HepG2 (cell line): ENCODE results near the gene TMED3. TPM values are rescaled to one million over a fixed set of nuclear protein-coding genes. Genes with fewer than 3 reads are reported as not detected.

Experiments
- DNMT1 ChIP-seq: sonication (generic); formaldehyde crosslinking; IDR thresholded peaks from 2 replicates; pipeline ENCODE4 v1.5.1; 2020; ENCODE audit warnings: mild to moderate bottlenecking, missing genetic modification reagents
- DNMT3B ChIP-seq: conservative IDR thresholded peaks from 2 replicates; pipeline ENCODE4 v1.6.1; 2016; ENCODE audit warnings: missing biosample characterization, control low read depth
- ERF ChIP-seq: IDR thresholded peaks from 2 replicates; pipeline ENCODE4 v1.6.1; 2018; ENCODE audit warnings: missing biosample characterization, missing genetic modification reagents
- HOXA7 ChIP-seq: sonication (generic); formaldehyde crosslinking; IDR thresholded peaks from 2 replicates; pipeline ENCODE4 v1.8.1; 2022; ENCODE audit warnings: mild to moderate bottlenecking, missing genetic modification reagents, moderate library complexity
- JUND ChIP-seq: sonication (generic); formaldehyde crosslinking; IDR thresholded peaks from 2 replicates; pipeline ENCODE4 v1.8.0; 2022; ENCODE audit warnings: mild to moderate bottlenecking, missing genetic modification reagents
- PAWR ChIP-seq: sonication (generic); formaldehyde crosslinking; IDR thresholded peaks from 2 replicates; pipeline ENCODE4 v1.4.0; 2020; ENCODE audit warnings: missing genetic modification reagents, mild to moderate bottlenecking, borderline replicate concordance
- TOE1 ChIP-seq: sonication (generic); formaldehyde crosslinking; IDR thresholded peaks from 2 replicates; pipeline ENCODE4 v1.4.0; 2020; ENCODE audit warnings: mild to moderate bottlenecking, missing genetic modification reagents
- TP53 ChIP-seq: sonication (generic); formaldehyde crosslinking; conservative IDR thresholded peaks from 2 replicates; pipeline ENCODE4 v1.4.0; 2020; ENCODE audit warnings: missing genetic modification reagents
- ZNF101 ChIP-seq: sonication (generic); formaldehyde crosslinking; IDR thresholded peaks from 2 replicates; pipeline ENCODE4 v1.4.0; 2020; ENCODE audit warnings: mild to moderate bottlenecking, low read depth, missing genetic modification reagents, borderline replicate concordance
- ZNF12 ChIP-seq: sonication (generic); formaldehyde crosslinking; IDR thresholded peaks from 2 replicates; pipeline ENCODE4 v1.5.0; 2020; ENCODE audit warnings: missing genetic modification reagents
- ZNF543 ChIP-seq: sonication (generic); formaldehyde crosslinking; IDR thresholded peaks from 2 replicates; pipeline ENCODE4 v1.4.0; 2020; ENCODE audit warnings: mild to moderate bottlenecking, missing genetic modification reagents
- ZNF839 ChIP-seq: sonication (generic); formaldehyde crosslinking; IDR thresholded peaks from 2 replicates; pipeline ENCODE4 v1.4.0; 2020; ENCODE audit warnings: missing genetic modification reagents, mild to moderate bottlenecking, borderline replicate concordance
- ZZZ3 ChIP-seq: sonication (generic); formaldehyde crosslinking; IDR thresholded peaks from 2 replicates; pipeline ENCODE4 v1.4.0; 2020; ENCODE audit warnings: missing genetic modification reagents, mild to moderate bottlenecking, borderline replicate concordance
- polyA plus RNA-seq, 8 experiments: library from polyadenylated mRNA; depleted of rRNA in 3 of 8; stranded (reverse) in 7 of 8; unstranded in 1 of 8; fragments of >200 nt; fragmentation: Illumina TruSeq in 4 of 8; extraction: Trizol in 4 of 8; gene quantifications; 2 replicates each; pipeline versions ENCODE4 v1.2.1 to v1.2.3, GENCODE V29; 2011 to 2016; ENCODE audit warnings: low read depth in 4 of 8, missing spikeins in 1 of 8, mixed read lengths in 1 of 8; ENCODE audit not compliant: insufficient read depth in 1 of 8
- total RNA-seq, 5 experiments: library from RNA; depleted of rRNA; stranded (reverse); fragments of >200 nt; fragmentation: Illumina TruSeq; extraction: Trizol; gene quantifications; 2 replicates each; pipeline ENCODE4 v1.2.3, GENCODE V29; 2016; ENCODE audit warnings: low read depth in 1 of 5
- TF ChIP-seq, protein P1 (sequence below): sonication (generic); formaldehyde crosslinking; IDR thresholded peaks from 2 replicates; pipeline ENCODE4 v1.5.0; 2020; ENCODE audit warnings: missing genetic modification reagents, mild to moderate bottlenecking, borderline replicate concordance
- TF ChIP-seq, protein P2 (sequence below): sonication (generic); formaldehyde crosslinking; IDR thresholded peaks from 2 replicates; pipeline ENCODE4 v1.5.1; 2020; ENCODE audit warnings: mild to moderate bottlenecking, missing genetic modification reagents, borderline replicate concordance
- TF ChIP-seq, protein P3 (sequence below): sonication (generic); formaldehyde crosslinking; conservative IDR thresholded peaks from 2 replicates; pipeline ENCODE4 v1.8.1; 2023; ENCODE audit warnings: missing genetic modification reagents
- TF ChIP-seq, protein P4 (sequence below): sonication (generic); formaldehyde crosslinking; IDR thresholded peaks from 2 replicates; pipeline ENCODE4 v1.5.0; 2020; ENCODE audit warnings: missing genetic modification reagents, mild to moderate bottlenecking, borderline replicate concordance
- TF ChIP-seq, protein P5 (sequence below): sonication (generic); formaldehyde crosslinking; IDR thresholded peaks from 2 replicates; pipeline ENCODE4 v1.8.0; 2022; ENCODE audit warnings: missing genetic modification reagents, mild to moderate bottlenecking, moderate library complexity, borderline replicate concordance
- TF ChIP-seq, protein P6 (sequence below): sonication (generic); formaldehyde crosslinking; IDR thresholded peaks from 2 replicates; pipeline ENCODE4 v1.4.0; 2020; ENCODE audit warnings: missing genetic modification reagents

TMED3 gene
- total and polyA plus RNA-seq, 2 of the 13 experiments (the other 11 are each of a cell fraction or from before 2014, with no cell fraction given), result 125 to 155 TPM

DNA sequence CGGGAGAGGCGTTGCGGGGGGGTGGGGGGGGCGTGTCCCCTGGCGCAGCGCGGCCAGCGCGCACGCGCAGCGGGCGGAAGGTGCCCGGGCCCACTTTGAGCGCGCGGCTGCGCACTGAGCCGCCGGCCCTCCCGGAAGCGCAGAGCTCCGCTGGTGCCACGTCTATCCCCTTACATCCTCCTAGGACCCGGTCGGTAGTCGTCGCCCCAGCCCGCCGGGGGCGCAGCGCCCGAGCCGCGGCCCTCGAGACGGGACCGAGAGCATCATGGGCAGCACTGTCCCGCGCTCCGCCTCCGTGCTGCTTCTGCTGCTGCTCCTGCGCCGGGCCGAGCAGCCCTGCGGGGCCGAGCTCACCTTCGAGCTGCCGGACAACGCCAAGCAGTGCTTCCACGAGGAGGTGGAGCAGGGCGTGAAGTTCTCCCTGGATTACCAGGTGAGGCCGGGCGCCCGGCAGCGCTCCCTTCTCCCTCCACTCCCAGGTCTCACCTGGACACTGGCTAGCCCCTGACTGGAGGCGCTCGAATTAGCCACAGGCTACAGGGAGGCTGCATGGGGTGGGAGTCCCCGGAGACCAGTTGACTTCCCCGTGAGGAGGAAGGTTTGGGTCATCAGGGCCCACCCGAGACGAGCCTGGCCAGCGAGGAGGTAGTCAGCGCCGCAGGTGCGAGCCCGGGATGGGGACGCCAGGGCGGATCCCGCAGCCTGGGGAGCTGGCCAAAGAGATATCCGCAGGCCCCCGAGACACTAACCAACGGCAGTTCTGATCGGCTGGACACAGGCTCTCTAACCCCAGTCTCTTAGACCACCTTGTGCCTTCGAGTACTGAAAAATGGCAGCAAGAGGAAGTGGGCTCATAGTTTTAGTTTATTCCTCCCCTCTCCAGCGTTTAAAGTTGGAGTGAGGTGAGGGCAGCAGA lies at the start of gene TMED3 (continued):
- no peak for TF ChIP-seq ZNF839 (CRISPR knock-in tag)
- TF ChIP-seq ZZZ3 (CRISPR knock-in tag), result peak; percentile 88; the same call in 1 of the 2 replicates
- TF ChIP-seq ERF, result peak; percentile 74
- no peak for TF ChIP-seq TOE1
- TF ChIP-seq, protein P1, sequence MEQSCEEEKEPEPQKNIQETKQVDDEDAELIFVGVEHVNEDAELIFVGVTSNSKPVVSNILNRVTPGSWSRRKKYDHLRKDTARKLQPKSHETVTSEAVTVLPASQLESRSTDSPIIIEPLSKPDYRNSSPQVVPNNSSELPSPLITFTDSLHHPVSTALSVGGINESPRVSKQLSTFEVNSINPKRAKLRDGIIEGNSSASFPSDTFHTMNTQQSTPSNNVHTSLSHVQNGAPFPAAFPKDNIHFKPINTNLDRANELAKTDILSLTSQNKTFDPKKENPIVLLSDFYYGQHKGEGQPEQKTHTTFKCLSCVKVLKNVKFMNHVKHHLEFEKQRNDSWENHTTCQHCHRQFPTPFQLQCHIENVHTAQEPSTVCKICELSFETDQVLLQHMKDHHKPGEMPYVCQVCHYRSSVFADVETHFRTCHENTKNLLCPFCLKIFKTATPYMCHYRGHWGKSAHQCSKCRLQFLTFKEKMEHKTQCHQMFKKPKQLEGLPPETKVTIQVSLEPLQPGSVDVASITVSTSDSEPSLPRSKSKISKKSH (CRISPR knock-in tag), result 0 out of 2 replicates have a peak, but pooled peaks have one; percentile 33
- TF ChIP-seq, protein P2, sequence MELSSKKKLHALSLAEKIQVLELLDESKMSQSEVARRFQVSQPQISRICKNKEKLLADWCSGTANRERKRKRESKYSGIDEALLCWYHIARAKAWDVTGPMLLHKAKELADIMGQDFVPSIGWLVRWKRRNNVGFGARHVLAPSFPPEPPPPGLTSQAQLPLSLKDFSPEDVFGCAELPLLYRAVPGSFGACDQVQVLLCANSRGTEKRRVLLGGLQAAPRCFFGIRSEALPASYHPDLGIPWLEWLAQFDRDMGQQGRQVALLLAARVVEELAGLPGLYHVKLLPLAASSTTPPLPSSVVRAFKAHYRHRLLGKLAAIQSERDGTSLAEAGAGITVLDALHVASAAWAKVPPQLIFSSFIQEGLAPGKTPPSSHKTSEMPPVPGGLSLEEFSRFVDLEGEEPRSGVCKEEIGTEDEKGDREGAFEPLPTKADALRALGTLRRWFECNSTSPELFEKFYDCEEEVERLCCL (CRISPR knock-in tag), result no peak
- TF ChIP-seq, protein P3, sequence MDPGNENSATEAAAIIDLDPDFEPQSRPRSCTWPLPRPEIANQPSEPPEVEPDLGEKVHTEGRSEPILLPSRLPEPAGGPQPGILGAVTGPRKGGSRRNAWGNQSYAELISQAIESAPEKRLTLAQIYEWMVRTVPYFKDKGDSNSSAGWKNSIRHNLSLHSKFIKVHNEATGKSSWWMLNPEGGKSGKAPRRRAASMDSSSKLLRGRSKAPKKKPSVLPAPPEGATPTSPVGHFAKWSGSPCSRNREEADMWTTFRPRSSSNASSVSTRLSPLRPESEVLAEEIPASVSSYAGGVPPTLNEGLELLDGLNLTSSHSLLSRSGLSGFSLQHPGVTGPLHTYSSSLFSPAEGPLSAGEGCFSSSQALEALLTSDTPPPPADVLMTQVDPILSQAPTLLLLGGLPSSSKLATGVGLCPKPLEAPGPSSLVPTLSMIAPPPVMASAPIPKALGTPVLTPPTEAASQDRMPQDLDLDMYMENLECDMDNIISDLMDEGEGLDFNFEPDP (CRISPR knock-in tag), result no peak
- TF ChIP-seq TP53 (CRISPR knock-in tag), result no peak
- TF ChIP-seq, protein P4, sequence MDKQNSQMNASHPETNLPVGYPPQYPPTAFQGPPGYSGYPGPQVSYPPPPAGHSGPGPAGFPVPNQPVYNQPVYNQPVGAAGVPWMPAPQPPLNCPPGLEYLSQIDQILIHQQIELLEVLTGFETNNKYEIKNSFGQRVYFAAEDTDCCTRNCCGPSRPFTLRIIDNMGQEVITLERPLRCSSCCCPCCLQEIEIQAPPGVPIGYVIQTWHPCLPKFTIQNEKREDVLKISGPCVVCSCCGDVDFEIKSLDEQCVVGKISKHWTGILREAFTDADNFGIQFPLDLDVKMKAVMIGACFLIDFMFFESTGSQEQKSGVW (CRISPR knock-in tag), result no peak
- TF ChIP-seq, protein P5, sequence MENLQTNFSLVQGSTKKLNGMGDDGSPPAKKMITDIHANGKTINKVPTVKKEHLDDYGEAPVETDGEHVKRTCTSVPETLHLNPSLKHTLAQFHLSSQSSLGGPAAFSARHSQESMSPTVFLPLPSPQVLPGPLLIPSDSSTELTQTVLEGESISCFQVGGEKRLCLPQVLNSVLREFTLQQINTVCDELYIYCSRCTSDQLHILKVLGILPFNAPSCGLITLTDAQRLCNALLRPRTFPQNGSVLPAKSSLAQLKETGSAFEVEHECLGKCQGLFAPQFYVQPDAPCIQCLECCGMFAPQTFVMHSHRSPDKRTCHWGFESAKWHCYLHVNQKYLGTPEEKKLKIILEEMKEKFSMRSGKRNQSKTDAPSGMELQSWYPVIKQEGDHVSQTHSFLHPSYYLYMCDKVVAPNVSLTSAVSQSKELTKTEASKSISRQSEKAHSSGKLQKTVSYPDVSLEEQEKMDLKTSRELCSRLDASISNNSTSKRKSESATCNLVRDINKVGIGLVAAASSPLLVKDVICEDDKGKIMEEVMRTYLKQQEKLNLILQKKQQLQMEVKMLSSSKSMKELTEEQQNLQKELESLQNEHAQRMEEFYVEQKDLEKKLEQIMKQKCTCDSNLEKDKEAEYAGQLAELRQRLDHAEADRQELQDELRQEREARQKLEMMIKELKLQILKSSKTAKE (CRISPR knock-in tag), result no peak
- TF ChIP-seq DNMT1 (CRISPR knock-in tag), result peak; percentile 85; the same call in 1 of the 2 replicates
- TF ChIP-seq JUND, result no peak
- 0 out of 2 replicates have a peak, but pooled peaks have one; percentile 36 for TF ChIP-seq ZNF12
- TF ChIP-seq DNMT3B (CRISPR knock-in tag), result no peak
- TF ChIP-seq PAWR (CRISPR knock-in tag), result 0 out of 2 replicates have a peak, but pooled peaks have one; percentile 86
- TF ChIP-seq HOXA7 (CRISPR knock-in tag), result no peak
- TF ChIP-seq ZNF543 (CRISPR knock-in tag), result peak; percentile 92
- TF ChIP-seq ZNF101, result 0 out of 2 replicates have a peak, but pooled peaks have one; percentile 59
- TF ChIP-seq, protein P6, sequence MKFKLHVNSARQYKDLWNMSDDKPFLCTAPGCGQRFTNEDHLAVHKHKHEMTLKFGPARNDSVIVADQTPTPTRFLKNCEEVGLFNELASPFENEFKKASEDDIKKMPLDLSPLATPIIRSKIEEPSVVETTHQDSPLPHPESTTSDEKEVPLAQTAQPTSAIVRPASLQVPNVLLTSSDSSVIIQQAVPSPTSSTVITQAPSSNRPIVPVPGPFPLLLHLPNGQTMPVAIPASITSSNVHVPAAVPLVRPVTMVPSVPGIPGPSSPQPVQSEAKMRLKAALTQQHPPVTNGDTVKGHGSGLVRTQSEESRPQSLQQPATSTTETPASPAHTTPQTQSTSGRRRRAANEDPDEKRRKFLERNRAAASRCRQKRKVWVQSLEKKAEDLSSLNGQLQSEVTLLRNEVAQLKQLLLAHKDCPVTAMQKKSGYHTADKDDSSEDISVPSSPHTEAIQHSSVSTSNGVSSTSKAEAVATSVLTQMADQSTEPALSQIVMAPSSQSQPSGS, result 0 out of 2 replicates have a peak, but pooled peaks have one; percentile 13
